GM12865 (cell line): Measurements from ENCODE around the gene PEX7.
"Not testable (repeated sequence)": the region's sequence is repeated elsewhere in the genome, so short reads cannot be mapped to it uniquely, and the experiment has no call there.

ENCODE experiments used
- DNase-seq: peaks from one replicate; pipeline ENCODE4 v3.0.0; 2010; ENCODE audit warnings: low read depth
- H3K4me3 ChIP-seq: 2 replicates; pipeline ENCODE4 v1.5.1; 2011; ENCODE audit warnings: mild to moderate bottlenecking, low read depth, low read length, control low read depth
- TF ChIP-seq, protein P1 (sequence below): IDR thresholded peaks from 2 replicates; pipeline ENCODE4 v1.5.1; 2011; ENCODE audit warnings: low read length, control low read depth, low read depth, inconsistent platforms; ENCODE audit not compliant: insufficient read depth; ENCODE audit errors: missing control alignments

Gene PEX7

DNA sequence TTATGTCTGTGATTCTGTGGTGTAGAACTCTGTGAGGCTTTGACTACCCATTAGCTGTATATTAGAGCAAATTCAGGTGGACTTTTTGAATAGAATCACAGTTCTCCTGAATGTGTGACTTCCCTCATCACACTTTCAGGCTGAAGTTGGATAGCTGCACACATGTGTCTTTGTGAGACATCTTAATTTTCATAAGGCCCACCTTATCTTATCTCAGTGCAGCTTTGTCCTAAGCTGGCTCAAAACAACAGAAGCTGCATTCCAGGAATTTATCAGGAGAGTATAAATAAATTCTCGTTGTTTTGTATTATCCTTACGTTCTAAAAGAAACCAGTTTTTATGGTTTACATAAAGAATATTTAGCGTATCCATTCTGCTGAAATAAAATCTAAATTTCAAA, 73.5 kb downstream of the PEX7 start:
- DNase-seq: no peak
- no peak overlapping the region for H3K4me3 ChIP-seq
- TF ChIP-seq, protein P1, sequence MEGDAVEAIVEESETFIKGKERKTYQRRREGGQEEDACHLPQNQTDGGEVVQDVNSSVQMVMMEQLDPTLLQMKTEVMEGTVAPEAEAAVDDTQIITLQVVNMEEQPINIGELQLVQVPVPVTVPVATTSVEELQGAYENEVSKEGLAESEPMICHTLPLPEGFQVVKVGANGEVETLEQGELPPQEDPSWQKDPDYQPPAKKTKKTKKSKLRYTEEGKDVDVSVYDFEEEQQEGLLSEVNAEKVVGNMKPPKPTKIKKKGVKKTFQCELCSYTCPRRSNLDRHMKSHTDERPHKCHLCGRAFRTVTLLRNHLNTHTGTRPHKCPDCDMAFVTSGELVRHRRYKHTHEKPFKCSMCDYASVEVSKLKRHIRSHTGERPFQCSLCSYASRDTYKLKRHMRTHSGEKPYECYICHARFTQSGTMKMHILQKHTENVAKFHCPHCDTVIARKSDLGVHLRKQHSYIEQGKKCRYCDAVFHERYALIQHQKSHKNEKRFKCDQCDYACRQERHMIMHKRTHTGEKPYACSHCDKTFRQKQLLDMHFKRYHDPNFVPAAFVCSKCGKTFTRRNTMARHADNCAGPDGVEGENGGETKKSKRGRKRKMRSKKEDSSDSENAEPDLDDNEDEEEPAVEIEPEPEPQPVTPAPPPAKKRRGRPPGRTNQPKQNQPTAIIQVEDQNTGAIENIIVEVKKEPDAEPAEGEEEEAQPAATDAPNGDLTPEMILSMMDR: no peak

DNA sequence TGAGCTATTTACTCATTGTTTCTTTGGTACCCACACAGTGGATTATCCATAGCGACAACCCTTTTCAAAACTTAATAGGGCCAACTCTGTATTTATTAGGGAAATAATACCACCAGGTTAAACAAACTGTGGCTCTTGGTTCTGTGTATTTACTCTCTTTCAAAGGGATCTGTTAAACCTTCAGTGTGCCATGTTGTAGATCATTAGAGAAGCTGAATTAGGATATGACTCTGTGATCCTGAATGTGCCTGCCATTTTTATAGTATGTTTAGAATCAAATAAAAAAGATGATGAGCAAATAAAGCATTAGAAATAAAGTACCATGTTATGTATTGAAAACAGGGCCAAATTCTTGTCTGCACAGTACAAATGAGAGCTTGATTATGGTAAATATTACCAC, 74.7 kb downstream of the PEX7 start:
- TF ChIP-seq, protein P1: no peak
- H3K4me3 ChIP-seq: no peak overlapping the region
- no peak for DNase-seq

DNA sequence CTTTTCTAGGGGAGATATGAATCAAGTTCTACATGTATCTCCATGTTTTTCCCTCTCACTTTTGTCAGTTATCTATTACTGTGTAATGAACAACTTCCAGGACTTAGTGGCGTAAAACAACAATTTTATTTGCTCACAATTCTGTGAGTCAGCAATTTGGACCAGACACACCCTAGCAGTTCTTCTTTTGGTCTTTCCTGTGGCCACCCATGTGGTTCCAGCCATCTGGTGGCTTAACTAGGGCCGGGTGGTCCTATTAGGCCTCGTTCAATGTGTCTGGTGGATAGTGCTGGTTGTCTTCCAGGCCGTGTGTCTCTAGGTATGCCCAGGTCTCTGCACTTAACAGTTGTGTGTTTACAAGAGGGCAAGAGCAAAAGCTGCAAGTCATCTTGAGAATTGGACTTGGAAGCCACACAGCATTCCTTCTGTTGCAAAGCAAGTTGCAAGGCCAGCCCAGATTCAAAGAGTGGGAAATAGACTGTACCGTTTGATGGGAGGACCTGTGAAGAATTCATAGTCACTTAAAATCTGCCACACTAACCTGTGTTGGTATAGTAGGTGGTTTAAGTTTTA, 78.9 kb downstream of the PEX7 start:
- no peak for DNase-seq
- TF ChIP-seq, protein P1: no peak
- no peak overlapping the region for H3K4me3 ChIP-seq

DNA sequence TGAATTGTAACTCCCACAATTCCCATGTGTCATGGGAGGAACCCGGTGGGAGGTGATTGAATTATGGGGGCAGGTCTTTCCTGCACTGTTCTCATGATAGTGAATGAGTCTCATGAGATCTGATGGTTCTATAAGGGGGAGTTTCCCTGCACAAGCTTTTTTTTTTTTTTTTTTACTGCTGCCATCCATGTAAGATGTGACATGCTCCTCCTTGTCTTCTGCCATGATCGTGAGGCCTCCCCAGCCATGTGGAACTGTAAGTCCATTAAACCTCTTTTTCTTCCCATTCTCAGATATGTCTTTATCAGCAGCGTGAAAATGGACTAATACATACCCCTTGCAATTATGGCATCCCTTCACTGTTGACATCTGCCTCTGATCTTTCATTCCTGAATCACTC, 82.1 kb downstream of the PEX7 start:
- not testable (repeated sequence) for DNase-seq, H3K4me3 ChIP-seq

DNA sequence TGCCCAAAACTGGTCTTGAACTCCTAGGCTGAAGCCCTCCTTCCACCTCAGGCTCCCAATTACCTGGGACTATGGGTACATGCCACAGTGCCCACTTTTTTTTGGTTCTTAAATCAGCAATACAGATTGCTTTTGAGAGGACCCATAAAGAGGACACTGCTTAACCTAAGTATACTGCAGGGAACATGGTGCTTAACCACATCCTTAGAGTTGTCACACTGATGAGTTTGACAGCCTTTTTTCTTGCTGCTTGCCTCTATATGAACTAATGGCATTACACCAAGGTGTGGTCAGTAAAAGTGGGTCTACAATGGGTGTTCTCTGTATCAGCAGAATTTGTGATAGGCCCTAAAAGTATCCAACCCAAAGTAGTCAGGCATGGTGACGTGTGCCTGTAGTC, 92.6 kb downstream of the PEX7 start:
- TF ChIP-seq, protein P1: no peak

DNA sequence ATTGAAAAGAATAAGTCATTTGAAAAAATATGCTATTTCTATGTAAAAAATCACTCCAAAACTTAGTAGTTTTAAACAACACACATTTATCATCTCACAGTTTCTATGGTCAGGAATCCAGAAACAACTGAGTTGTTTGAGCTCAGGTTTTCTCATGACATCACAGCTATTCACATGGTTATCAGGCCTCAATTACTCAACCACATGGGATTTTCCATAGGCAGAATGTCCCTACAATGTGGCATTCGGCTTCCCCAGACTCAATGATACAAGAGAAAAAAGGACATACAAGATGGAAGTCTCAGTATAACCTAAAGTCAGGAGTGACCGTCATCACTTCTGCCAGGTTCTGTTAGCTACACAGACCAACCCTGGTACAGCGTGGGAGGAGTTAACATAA, 96.3 kb downstream of the PEX7 start:
- TF ChIP-seq, protein P1: no peak
- H3K4me3 ChIP-seq: no peak overlapping the region
- no peak for DNase-seq

More for the DNA sequence above, 92.6 kb downstream of the PEX7 start:
- no peak for DNase-seq
- H3K4me3 ChIP-seq: no peak overlapping the region

DNA sequence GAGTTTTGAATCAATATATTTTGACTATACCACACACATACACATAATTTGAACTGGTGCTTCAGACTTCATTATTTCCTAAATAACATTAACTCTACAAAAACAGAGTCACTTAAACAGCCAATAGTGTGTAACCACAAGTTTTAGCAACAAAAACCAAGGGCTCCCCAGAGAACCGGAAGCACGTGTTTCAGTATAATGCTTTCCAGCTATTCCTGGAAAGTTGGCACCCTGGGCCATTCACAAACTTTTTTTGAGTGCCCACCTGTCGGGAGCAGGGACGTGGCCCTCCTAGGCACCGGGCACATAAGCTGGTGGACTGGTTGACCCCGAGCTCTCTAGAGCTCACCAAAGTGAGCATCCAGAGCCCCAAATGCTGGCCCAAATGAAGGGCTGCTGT, 97.8 kb downstream of the PEX7 start:
- TF ChIP-seq, protein P1: no peak
- no peak overlapping the region for H3K4me3 ChIP-seq
- DNase-seq: no peak
